Peyer's patch (tissue), 4 donors: ENCODE data around the gene LRRC47.

Source experiments
- POLR2A ChIP-seq, 2 donors: fragments of 450-650 bp; IDR thresholded peaks; one replicate each; pipeline ENCODE4 v1.5.1; 2017; ENCODE audit warnings: antibody characterized with exemption in 2 of 2, mild to moderate bottlenecking in 2 of 2, moderate library complexity in 2 of 2
- TF ChIP-seq, protein P1 (sequence below), 6 experiments: fragments of 450-650 bp in 4 of 6; fragments of 200-600 bp in 2 of 6; sonication (generic) in 1 of 6; IDR thresholded peaks; one replicate each; pipeline ENCODE4 v1.5.1; 2017 to 2019; ENCODE audit warnings: antibody characterized with exemption in 6 of 6, mild to moderate bottlenecking in 3 of 6, moderate library complexity in 1 of 6

DNA sequence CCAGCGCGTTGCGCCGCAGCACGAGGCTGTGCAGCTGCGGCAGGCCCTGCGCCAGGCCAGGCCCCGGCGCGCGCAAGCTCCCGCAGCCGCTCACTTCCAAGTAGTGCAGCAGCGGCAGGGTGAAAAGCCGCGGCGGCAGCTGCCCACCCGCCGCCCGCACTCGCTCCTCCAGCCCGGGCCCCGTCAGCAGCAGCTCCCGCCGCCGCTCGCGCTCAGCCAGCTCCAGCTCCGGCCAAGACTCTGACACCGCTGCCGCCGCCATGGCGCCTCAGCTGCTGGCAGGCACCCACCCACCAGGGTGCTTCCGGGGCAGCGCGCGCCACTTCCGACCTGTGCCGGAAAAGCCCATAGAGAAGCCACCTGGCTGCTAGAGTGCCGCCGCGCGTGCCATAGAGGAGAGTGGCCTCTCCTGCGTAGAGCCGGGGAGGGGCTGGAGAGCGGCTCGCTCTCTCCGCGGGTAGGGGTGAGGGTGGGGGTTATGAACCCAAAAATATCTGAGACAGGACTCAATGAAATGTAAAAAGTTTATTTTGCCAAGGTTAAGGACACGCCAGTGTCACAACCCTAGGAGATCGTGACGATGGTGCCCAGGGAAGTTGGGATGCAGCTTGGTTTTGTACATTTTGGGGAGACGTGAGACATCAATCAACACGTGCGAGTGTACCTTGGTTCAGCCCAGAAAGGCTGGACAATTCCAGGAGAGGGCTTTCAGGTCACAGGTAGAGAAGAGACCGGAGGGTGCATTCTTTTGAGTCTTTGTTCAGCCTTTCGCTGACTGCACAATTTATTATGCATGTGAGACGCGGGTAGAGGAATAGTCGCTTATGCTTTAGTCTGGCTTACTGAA lies at the start of gene LRRC47:
- TF ChIP-seq, protein P1, sequence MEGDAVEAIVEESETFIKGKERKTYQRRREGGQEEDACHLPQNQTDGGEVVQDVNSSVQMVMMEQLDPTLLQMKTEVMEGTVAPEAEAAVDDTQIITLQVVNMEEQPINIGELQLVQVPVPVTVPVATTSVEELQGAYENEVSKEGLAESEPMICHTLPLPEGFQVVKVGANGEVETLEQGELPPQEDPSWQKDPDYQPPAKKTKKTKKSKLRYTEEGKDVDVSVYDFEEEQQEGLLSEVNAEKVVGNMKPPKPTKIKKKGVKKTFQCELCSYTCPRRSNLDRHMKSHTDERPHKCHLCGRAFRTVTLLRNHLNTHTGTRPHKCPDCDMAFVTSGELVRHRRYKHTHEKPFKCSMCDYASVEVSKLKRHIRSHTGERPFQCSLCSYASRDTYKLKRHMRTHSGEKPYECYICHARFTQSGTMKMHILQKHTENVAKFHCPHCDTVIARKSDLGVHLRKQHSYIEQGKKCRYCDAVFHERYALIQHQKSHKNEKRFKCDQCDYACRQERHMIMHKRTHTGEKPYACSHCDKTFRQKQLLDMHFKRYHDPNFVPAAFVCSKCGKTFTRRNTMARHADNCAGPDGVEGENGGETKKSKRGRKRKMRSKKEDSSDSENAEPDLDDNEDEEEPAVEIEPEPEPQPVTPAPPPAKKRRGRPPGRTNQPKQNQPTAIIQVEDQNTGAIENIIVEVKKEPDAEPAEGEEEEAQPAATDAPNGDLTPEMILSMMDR (IDR thresholded peaks at IDR 0.05), result peak in 2 of 6 experiments; percentile 17 to 27
- peak; percentile 55 to 58 for TF ChIP-seq POLR2A (IDR thresholded peaks at IDR 0.05)
